Heart right ventricle (tissue), 16 donors: ENCODE results near the gene OTOGL. TPM values are rescaled to one million over a fixed set of nuclear protein-coding genes. Genes with fewer than 3 reads are reported as not detected.

Experiments used
- ATAC-seq, 8 donors: fragments of 200-7000 bp; cut with Tn5 transposase; one replicate each; pipeline ENCODE4 v1.9.1; 2020; ENCODE audit warnings: mild to moderate bottlenecking in 8 of 8, moderate library complexity in 8 of 8, moderate number of reproducible peaks in 1 of 8
- DNase-seq, 2 donors: peaks; one replicate each; pipeline ENCODE4 v3.0.0-alpha.2; 2020
- H3K27ac ChIP-seq, 10 donors: fragments of 200-600 bp; sonication (generic) in 2 of 10; one replicate each; pipeline versions ENCODE4 v1.5.0 to v1.8.0; 2020 to 2022; ENCODE audit warnings: mild to moderate bottlenecking in 3 of 10
- H3K27me3 ChIP-seq, 7 donors: fragments of 200-600 bp; one replicate each; pipeline ENCODE4 v1.8.0; 2021 to 2022; ENCODE audit warnings: mild to moderate bottlenecking in 2 of 7
- H3K36me3 ChIP-seq, 9 donors: fragments of 200-600 bp; sonication (generic) in 1 of 9; one replicate each; pipeline versions ENCODE4 v1.5.0 to v1.8.0; 2020 to 2022; ENCODE audit warnings: mild to moderate bottlenecking in 2 of 9
- H3K4me1 ChIP-seq, 9 donors: fragments of 200-600 bp; sonication (generic) in 1 of 9; one replicate each; pipeline versions ENCODE4 v1.5.0 to v1.8.0; 2020 to 2022; ENCODE audit warnings: mild to moderate bottlenecking in 4 of 9
- H3K4me3 ChIP-seq, 10 donors: fragments of 200-600 bp; sonication (generic) in 2 of 10; one replicate each; pipeline versions ENCODE4 v1.5.0 to v1.8.0; 2020 to 2022; ENCODE audit warnings: mild to moderate bottlenecking in 7 of 10, moderate library complexity in 2 of 10
- H3K9me3 ChIP-seq, 11 donors: fragments of 200-600 bp in 10 of 11; sonication (generic) in 2 of 11; one replicate each; pipeline versions ENCODE4 v1.5.0 to v1.8.0; 2013 to 2022; ENCODE audit warnings: mild to moderate bottlenecking in 2 of 11, control low read depth in 1 of 11, moderate library complexity in 1 of 11
- WGBS, 2 donors: extraction: QIAGEN DNeasy Blood & Tissue Kit; methylation state at CpG; one replicate each; pipeline ENCODE4 v1.1.7; 2013; ENCODE audit warnings: inconsistent platforms in 1 of 2; 5-methylcytosine and 5-hydroxymethylcytosine counted together
- intact Hi-C, 10 donors: fragments of 100-400 bp; cut with DNase I; formaldehyde crosslinking; loops; one replicate each; pipeline versions ENCODE4 v1.11.1 to v1.14.2; 2022
- polyA plus RNA-seq, 2 donors: library from polyadenylated mRNA; stranded (reverse); fragments of 200-250 nt; gene quantifications; one replicate each; pipeline ENCODE4 v1.2.3, GENCODE V29; 2013
- total RNA-seq, 10 donors: library from RNA; stranded (reverse); fragmentation: NEBNext Ultra II Directional in 3 of 10; extraction: Animal tissue kit (Norgen Biotek cat#: 25700) in 3 of 10; gene quantifications; one replicate each; pipeline versions ENCODE4 v1.2.1 to v1.2.4, GENCODE V29; 2021 to 2023
- TF ChIP-seq, protein P1 (sequence below), 9 donors: fragments of 200-600 bp; sonication (generic) in 2 of 9; IDR thresholded peaks; one replicate each; pipeline versions ENCODE4 v1.5.0 to v1.8.0; 2021 to 2022; ENCODE audit warnings: antibody characterized with exemption in 9 of 9, mild to moderate bottlenecking in 5 of 9, moderate library complexity in 1 of 9
- donor health status: Arrhythmogenic right ventricular cardiomyopathy.
- donor health status: ischemic (EF 13 %, LVEDD 7.1; RV severe dilation, severe dysfunction).
- donor health status: healthy with polysubstance abuse.
- donor health status: DM: no; HTN: yes; CAD: no.
- donor health status: DM: no; HTN: no; CAD: no.
- donor health status: ischemic (EF 25% LVEDD 6.9; RV normal size, moderate dysfunction).
- donor health status: ischemic (EF 25% LVEDD 5.7; RV mildly dilated, moderate dysfunction).
- donor health status: healthy.
- donor health status: DM: yes; HTN: yes; CAD: no.
- donor health status: Ischemic cardiomyopathy.
- donor health status: ischemic (EF 35%, LVEDD 5.7; RV mildly dilated, moderate dysfunction).
- donor health status: nonischemic (EF 11% LVEDD 7.7; RV severe dilation, severe dysfunction).
- donor health status: DM: yes; HTN: yes; CAD: no.
- donor health status: PGD.
- donor health status: ischemic (EF 29% LVEDD 5.4; RV normal size, mild dysfunction).
- donor health status: nonischemic (EF 23%, LVEDD 6.1; RV moderate dilation, normal function).

The OTOGL gene
- total and polyA plus RNA-seq, 12 donors = 0.04 to 1.4 (median 0.24) TPM

DNA sequence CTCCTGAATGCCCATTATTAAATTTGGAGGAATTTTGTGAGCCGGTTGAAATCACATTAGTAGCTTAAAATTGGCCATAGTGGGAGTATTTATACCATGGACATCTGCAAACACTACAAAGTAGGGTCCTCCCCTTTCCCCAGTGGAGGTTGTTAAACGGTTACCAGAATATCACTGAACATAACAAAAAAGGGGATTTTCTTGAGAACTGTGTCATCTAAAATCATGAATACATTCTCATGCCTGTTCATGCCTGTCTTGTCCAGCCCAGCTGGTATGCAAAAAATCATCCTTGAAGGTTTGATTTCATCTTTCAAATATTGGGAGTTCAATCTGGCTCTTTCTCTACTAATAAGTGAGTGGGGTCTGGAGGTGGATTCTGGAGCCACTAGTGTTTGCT is 96.4 kb downstream of the OTOGL start:
- no peak overlapping the region for H3K27ac ChIP-seq
- 90 to 96% methylated on average over 2 of the region's 2 CpGs for WGBS, 2 donors
- no peaks in the 10 kb centered on the region for H3K36me3 ChIP-seq
- H3K9me3 ChIP-seq = no peaks in the 10 kb centered on the region
- no peak overlapping the region for H3K4me3 ChIP-seq
- no peak for ATAC-seq
- intact Hi-C loops = loop anchor here in 7 of 10 donors (1.0 to 5.0 kb wide), 5 partner anchors 72 to 77 kb away; no protein-coding TSS in a partner anchor
- peaks cover 0 to 6% (median 0%) of the 10 kb centered on the region in 9 donors for H3K4me1 ChIP-seq
- DNase-seq = no peak
- TF ChIP-seq, protein P1, sequence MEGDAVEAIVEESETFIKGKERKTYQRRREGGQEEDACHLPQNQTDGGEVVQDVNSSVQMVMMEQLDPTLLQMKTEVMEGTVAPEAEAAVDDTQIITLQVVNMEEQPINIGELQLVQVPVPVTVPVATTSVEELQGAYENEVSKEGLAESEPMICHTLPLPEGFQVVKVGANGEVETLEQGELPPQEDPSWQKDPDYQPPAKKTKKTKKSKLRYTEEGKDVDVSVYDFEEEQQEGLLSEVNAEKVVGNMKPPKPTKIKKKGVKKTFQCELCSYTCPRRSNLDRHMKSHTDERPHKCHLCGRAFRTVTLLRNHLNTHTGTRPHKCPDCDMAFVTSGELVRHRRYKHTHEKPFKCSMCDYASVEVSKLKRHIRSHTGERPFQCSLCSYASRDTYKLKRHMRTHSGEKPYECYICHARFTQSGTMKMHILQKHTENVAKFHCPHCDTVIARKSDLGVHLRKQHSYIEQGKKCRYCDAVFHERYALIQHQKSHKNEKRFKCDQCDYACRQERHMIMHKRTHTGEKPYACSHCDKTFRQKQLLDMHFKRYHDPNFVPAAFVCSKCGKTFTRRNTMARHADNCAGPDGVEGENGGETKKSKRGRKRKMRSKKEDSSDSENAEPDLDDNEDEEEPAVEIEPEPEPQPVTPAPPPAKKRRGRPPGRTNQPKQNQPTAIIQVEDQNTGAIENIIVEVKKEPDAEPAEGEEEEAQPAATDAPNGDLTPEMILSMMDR (IDR thresholded peaks at IDR 0.05) = no peak
- H3K27me3 ChIP-seq = no peaks in the 10 kb centered on the region

DNA sequence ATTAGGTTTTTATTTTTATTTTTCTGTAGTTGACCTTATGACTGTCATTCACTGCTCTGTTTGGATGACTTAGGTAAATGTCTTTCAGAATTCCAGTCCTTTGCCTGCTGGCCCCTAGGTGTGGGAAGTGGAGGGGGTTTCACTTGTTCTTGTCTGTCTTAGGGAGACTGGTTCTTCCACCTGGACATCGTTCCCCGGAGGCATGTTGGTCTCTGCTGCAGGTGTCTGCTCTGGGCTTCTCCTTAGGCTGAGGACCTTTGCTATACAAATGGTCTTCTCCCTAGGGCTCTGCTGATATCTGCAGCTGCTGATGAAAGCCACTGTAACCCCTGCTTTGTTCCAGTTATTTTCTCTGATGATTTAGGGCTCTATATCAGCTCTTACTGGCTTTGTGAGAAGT is 97.1 kb downstream of the OTOGL start:
- DNase-seq = no peak
- Histone ChIP-seq H3K27me3 (no peaks in the 10 kb centered on the region), H3K9me3 (no peaks in the 10 kb centered on the region), H3K36me3 (no peaks in the 10 kb centered on the region), H3K27ac (no peak overlapping the region), H3K4me3 (no peak overlapping the region), H3K4me1 (peaks cover 0 to 6% (median 0%) of the 10 kb centered on the region in 9 donors)
- intact Hi-C loops = loop anchor here in 3 of 10 donors (2.0 to 5.0 kb wide), 3 partner anchors 71 to 76 kb away; no protein-coding TSS in a partner anchor
- WGBS, 2 donors = 91 to 92% methylated on average over 2 of the region's 2 CpGs
- no peak for ATAC-seq
- TF ChIP-seq, protein P1 (IDR thresholded peaks at IDR 0.05) = no peak

GRCh38 chr12:80198782-80199337 is 99.5 kb downstream of the OTOGL start:
- Histone ChIP-seq H3K4me1 (peaks cover 0 to 6% (median 0%) of the 10 kb centered on the region in 9 donors), H3K27me3 (no peaks in the 10 kb centered on the region), H3K9me3 (no peaks in the 10 kb centered on the region), H3K36me3 (no peaks in the 10 kb centered on the region), H3K4me3 (no peak overlapping the region), H3K27ac (no peak overlapping the region)
- DNase-seq = no peak
- WGBS, 2 donors = 95% methylated on average over 1 of the region's 1 CpG
- intact Hi-C loops = loop anchor here in 2 of 10 donors (5.0 kb wide), 2 partner anchors 68 to 73 kb away; no protein-coding TSS in a partner anchor
- TF ChIP-seq, protein P1 (IDR thresholded peaks at IDR 0.05) = no peak
- no peak for ATAC-seq

GRCh38 chr12:80199931-80200330 is 100.6 kb downstream of the OTOGL start:
- Histone ChIP-seq H3K27ac (no peak overlapping the region), H3K4me3 (no peak overlapping the region), H3K9me3 (no peaks in the 10 kb centered on the region), H3K36me3 (no peaks in the 10 kb centered on the region), H3K27me3 (no peaks in the 10 kb centered on the region), H3K4me1 (peaks cover 0 to 6% (median 0%) of the 10 kb centered on the region in 9 donors)
- TF ChIP-seq, protein P1 (IDR thresholded peaks at IDR 0.05) = no peak
- no peak for DNase-seq
- intact Hi-C loops = loop anchor here in 3 of 10 donors (5.0 kb wide), 3 partner anchors 57 to 72 kb away; no protein-coding TSS in a partner anchor
- no peak for ATAC-seq
